NOMO-1 treated with DMSO at 0.1 percent for 48 hours (cell line): Measurements from ENCODE around the gene PAGE5.

Source experiments
- DNase-seq: peaks from one replicate; lab custom pipeline; 2025; ENCODE audit not compliant: unreplicated experiment; lab: John Stamatoyannopoulos, UW

The PAGE5 gene, protein sequence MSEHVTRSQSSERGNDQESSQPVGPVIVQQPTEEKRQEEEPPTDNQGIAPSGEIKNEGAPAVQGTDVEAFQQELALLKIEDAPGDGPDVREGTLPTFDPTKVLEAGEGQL

GRCh38 chrX:55220119-55220794 is at the start of gene PAGE5:
PAGE5 (plus strand) TSS chrX:55220346; CDS start chrX:55221383, 1,037 bp downstream.
- DNase-seq = no peak

DNA sequence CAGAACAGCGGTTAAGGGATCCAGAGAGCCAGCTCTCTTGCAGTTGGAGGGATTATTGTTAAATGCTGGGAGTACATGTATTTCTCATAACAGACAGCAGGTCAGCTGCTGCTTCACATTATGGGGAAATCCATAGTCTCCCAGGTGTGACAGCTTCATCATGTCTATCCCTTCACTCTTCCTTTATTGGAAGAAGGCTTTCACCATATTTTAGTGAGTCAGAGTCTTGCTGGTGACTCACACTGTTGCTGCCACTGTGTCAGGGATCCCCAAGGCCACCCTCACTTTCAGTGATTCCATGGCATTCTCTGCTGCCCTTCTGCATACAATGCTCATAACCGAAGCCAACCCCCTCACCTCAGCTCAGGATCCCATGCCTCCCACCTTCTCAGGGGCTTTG is 32.9 kb upstream of the PAGE5 start:
- no peak for DNase-seq

GRCh38 chrX:55196688-55197087 is 23.5 kb upstream of the PAGE5 start:
- DNase-seq = no peak

DNA sequence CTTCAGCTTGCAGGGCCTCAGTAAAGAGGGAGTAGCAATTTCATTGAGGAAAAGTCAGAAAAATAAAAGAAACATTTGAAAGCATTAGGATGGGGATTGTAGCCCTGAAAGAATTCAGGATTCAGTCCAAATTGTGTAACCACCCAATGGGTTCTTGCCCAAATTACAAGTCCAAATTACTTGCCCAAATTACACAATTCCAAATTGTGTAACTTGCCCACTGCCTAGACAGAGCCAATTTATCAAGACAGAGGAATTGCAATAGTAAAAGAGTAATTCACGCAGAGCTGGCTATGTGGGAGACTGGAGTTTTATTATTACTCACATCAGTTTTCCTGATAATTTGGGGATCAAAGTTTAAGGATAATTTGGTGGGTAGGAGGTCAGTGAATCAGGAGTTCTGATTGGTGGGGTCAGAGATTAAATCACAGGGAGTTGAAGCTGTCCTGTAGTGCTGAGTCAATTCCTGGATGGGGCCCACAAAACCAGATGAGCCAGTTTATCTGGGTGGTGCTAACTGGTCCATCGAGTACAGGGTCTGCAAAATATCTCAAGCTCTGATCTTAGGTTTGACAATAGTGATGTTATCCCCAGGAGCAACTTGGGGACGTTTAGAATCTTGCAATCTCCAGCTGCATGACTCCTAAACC is 18.1 kb upstream of the PAGE5 start:
- DNase-seq = no peak

DNA sequence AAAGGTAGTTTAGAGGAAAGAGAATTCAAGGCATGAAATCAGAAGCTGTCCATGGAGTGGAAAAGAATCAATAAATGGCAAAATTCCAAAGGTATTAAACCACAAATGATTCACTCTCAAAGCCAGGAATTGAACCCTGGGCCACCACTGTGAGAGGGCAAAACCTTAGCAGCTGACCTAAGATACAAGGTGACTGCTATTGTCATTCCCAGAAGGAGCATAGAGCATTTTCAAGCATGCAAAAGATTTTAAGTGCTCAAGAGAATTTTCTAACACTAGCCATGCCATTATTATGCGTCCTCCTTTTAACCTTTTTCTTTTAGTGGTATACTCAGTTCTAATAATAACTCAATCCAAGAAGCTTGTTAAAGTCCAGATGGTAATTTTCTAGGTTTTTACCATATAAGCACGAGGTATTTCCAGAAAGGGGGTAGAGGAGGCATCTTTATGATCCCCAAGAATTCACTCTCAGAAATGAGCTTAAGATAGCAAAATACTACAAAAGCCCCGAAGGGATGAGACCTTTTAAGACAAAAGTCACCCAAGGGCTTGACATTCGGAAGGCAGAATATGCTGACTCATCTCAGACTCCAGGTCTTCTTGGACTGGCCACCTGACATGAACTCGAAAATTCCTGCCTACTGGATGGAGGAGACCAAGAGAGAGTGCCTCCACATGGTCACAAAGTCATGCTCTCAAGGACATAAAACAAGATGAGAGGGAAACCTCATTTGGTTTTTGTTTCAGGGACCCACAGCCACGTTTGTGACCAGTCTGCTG is 13.8 kb upstream of the PAGE5 start:
- no peak for DNase-seq

DNA sequence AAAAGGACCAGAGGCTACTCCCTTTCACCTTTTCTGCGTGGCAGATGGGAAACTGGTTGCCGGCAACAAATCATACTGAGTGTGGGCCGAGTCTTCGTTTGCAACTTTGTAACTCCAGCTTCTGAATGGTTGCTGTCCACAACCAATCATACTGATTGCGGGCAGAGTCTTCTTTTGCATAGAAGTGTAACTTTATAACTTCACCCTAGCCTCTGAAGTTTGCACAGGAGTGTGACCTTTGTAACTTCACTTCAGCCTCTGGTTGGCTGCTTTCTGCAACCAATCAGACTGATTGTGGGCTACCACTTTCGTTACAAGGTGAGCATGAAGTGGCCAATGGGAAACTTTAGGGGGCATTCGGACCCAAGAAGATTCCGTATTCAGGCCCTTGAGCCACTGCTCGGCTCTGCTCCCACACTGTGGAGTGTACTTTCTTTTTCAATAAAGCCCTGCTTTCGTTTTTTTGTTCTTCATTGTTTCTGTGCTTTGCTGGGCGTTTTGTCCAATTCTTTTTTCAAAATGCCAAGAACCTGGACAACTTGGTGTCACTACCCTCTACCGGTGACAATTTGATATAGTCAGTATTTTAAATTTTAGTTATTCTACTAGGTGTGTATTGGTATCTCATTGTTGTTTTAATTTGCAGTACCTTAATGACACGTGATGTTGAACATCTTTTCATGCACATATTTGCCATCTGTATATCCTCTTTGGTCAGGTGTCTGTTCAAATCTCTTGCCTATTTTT is 9.0 kb upstream of the PAGE5 start:
- no peak for DNase-seq

DNA sequence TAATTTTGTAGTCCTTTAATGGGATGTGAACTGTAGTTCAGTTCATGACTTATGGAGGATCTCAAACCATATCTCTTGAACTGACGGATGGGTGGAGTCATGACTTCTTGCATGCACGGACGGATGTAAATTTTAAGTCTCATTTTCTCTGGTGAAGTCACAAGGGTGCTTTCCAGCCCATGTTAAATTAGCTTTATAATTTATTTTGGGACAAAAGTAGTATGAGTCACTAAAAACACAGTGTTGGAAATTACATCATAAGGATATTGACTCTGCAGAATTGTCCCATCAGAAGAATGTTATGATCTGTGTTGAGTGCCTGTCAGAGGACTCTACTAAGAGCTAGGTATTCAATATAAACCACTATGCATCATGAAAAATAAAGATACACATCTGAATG is 6.8 kb upstream of the PAGE5 start:
- DNase-seq = no peak

GRCh38 chrX:55240788-55241340 is 20.7 kb downstream of the PAGE5 start:
- no peak for DNase-seq

DNA sequence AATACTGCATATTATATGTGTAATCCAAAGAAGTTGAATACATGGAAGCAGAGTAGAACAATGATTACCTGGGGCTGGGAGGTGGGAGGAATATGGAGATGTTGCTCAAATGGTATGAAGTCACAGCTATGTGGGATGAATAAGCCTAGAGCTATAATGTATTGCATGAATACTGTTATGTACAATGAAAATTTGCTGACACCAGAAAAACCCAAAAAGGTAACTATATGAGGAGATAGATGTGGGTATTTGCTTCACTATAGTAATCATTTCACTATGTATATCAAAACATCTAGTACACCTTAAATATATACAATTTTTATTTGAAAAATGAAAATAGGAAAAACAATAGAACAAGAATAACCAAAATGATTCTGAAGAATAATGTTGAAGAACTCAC is 33.4 kb downstream of the PAGE5 start:
- DNase-seq = no peak

DNA sequence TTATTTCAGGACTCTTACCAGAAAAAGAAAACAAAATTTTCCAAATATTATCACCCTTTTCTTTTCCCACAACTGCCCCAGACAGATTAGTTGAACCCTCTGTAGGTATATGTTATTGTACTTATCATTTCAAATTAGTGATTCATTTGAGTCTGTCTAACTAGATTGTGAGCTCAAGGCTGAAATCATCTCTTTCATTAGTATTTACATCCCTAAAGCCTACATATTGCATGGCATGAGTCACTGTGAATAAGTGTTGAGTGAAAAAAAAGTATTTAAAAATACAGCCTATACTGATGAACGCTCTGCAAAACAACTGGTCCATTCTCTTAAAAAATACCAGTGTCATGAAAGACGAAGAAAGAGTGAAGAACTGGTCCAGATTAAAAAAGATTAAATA is 40.7 kb downstream of the PAGE5 start:
- DNase-seq = no peak

GRCh38 chrX:55264816-55265215 is 44.7 kb downstream of the PAGE5 start, which contains the start of gene PAGE3:
PAGE3 (minus strand) TSS chrX:55264916; CDS start chrX:55263903, 1,013 bp downstream.
- DNase-seq = no peak
